AG04450 (cell line): ENCODE measurements around the gene S100A16. TPM values are rescaled to one million over a fixed set of nuclear protein-coding genes. Genes with fewer than 3 reads are reported as not detected.

Experiments
- CTCF ChIA-PET: fragments of 300-600, 350-600 bp; formaldehyde crosslinking; extraction: SDS; loops from one replicate; lab custom pipeline; 2022; ENCODE audit warnings: antibody characterized with exemption, inconsistent platforms; lab: Charles Lee
- POLR2A ChIA-PET: fragments of 350-600 bp; formaldehyde crosslinking; extraction: SDS; loops from one replicate; lab custom pipeline; 2021; ENCODE audit warnings: antibody characterized with exemption, inconsistent platforms; lab: Yijun Ruan, JAX
- DNase-seq: peaks from one replicate; pipeline ENCODE4 v3.0.0-alpha.2; 2011; ENCODE audit warnings: low read depth, low spot score
- H3K27ac ChIP-seq: one replicate; pipeline ENCODE4 v1.5.1; 2012; ENCODE audit warnings: low read depth, low read length, control low read depth
- H3K27me3 ChIP-seq: one replicate; pipeline ENCODE4 v1.6.0; 2012; ENCODE audit warnings: low read length; ENCODE audit not compliant: control insufficient read depth, insufficient read depth
- H3K4me3 ChIP-seq: 2 replicates; pipeline ENCODE4 v1.5.1; 2011; ENCODE audit warnings: mild to moderate bottlenecking, low read depth, low read length, control low read depth
- H3K9me3 ChIP-seq: 2 replicates; pipeline ENCODE4 v1.5.1; 2012; ENCODE audit warnings: low read length; ENCODE audit not compliant: control insufficient read depth, insufficient read depth
- polyA plus RNA-seq: library from polyadenylated mRNA; depleted of rRNA; stranded (reverse); fragments of >200 nt; gene quantifications from 2 replicates; pipeline ENCODE4 v1.2.3, GENCODE V29; 2011
- TF ChIP-seq, protein P1 (sequence below): IDR thresholded peaks from 2 replicates; pipeline ENCODE4 v1.5.1; 2011; ENCODE audit warnings: low read depth, low read length, control low read depth, inconsistent platforms

Gene S100A16
- polyA plus RNA-seq, 1 experiment, result 224 TPM

DNA sequence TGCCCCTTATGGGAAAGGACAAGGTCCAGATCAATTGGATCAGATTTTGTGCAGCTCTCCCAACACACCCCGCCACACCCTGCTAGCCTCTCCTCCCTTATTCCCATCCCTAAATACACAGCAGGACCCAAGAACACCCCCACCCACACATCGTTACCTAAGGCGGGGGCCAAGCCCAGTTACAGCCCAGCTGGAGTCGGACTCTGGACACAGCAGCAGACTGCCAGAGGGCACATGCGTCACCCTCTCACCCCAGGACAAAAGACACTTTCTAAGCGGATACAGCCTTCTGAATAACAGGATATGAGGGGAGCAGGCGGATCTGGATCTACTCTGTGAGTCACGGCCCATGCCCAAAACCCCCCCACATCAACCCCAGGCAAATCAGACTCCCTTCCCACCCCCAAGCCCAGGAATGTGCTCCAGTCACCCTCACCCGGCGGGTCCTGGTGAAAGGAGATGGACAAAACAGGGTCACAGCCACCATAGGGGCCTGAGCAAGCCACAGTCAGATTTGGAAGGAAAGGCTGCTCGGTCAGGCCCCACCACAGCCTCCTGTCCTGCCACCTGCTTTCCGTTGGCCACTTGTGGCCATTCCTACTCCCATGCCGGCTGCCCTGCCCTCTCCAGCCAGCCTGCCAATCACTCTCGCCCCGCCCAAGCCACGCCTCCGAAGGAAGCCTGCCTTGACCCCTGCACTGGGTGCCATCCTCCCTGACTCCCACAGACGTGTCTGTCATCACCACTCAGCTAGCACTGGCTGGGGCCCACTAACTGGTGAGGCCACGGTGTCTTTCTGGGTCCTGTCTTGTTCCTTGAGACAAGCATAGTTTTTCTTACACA is 4.0 kb downstream of the S100A16 start:
- DNase-seq, result no peak
- H3K27ac ChIP-seq, result peak overlapping the region; percentile 90
- ChIA-PET POLR2A (interaction anchor here (1.1 kb wide), 1 partner anchor 16 kb away, joined by 4 read pairs; no protein-coding TSS in a partner anchor), CTCF (interaction anchor here (0.6 to 9.3 kb wide), 5 partner anchors 12 to 76 kb away, joined by 3 to 80 read pairs (median 7); partner anchors contain the start of genes S100A1 and S100A13)
- no peaks in the 10 kb centered on the region for H3K9me3 ChIP-seq
- H3K4me3 ChIP-seq, result peak overlapping the region; percentile 57
- no peaks in the 10 kb centered on the region for H3K27me3 ChIP-seq
- TF ChIP-seq, protein P1, sequence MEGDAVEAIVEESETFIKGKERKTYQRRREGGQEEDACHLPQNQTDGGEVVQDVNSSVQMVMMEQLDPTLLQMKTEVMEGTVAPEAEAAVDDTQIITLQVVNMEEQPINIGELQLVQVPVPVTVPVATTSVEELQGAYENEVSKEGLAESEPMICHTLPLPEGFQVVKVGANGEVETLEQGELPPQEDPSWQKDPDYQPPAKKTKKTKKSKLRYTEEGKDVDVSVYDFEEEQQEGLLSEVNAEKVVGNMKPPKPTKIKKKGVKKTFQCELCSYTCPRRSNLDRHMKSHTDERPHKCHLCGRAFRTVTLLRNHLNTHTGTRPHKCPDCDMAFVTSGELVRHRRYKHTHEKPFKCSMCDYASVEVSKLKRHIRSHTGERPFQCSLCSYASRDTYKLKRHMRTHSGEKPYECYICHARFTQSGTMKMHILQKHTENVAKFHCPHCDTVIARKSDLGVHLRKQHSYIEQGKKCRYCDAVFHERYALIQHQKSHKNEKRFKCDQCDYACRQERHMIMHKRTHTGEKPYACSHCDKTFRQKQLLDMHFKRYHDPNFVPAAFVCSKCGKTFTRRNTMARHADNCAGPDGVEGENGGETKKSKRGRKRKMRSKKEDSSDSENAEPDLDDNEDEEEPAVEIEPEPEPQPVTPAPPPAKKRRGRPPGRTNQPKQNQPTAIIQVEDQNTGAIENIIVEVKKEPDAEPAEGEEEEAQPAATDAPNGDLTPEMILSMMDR, result no peak

DNA sequence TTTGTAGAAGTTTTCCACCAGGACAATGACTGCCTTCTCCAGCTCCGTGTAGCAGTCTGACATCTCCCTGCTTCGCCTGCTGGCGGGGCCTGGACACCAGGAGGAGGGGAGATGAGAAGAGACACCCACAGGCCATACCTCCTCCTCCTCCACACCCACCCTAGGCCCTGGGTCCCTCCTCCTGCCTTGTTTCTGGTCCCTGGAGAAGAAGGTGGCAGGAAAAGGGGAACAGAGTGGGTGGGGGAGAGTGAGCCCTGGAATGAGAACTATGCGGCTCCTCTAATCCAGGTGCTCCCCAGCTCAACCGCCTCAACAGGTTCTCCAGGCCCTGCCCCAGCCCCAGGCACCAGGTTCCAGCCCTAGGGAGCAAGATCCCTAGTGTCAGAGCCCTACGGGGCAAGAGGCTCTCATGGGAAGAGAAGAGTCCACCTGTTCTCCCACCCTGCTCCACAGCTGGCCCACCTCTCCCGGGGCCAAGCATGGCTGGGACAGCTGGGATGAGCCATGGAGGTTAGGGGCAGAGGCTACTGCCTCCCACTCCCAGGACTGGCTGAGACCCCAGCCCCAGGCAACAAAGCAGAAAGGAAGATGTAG is 4.8 kb downstream of the S100A16 start:
- H3K27ac ChIP-seq, result peak overlapping the region; percentile 90
- ChIA-PET CTCF (interaction anchor here (2.1 kb wide), 1 partner anchor 36 kb away, joined by 7 read pairs; no protein-coding TSS in a partner anchor), POLR2A (no interaction called here)
- no peaks in the 10 kb centered on the region for H3K9me3 ChIP-seq
- H3K4me3 ChIP-seq, result peak overlapping the region; percentile 57
- TF ChIP-seq, protein P1, result no peak
- DNase-seq, result no peak
- no peaks in the 10 kb centered on the region for H3K27me3 ChIP-seq

DNA sequence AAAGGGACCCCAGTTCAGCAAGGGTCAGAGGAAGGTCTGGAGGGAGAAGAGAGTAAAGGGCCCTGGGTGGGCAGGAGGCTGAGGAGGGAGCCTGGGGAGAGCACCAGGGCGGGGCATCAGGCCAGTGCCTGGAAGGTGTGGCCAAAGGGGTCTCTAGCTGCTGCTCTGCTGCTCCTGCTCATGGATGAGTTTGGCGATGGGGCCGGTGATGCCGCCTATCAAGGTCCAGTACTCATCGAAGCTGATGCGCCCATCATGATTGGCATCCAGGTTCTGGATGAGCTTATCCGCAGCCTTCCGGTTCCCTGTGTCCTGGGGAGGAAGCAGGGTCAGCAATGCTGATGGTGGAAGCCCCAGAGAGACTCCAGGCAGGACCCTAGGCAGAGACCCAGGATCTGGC is 5.6 kb downstream of the S100A16 start:
- POLR2A ChIA-PET, result no interaction called here
- Histone ChIP-seq H3K27ac (no peak overlapping the region), H3K9me3 (no peaks in the 10 kb centered on the region), H3K4me3 (no peak overlapping the region), H3K27me3 (no peaks in the 10 kb centered on the region)
- DNase-seq, result no peak
- CTCF ChIA-PET, result interaction anchor here (2.1 kb wide), 1 partner anchor 35 kb away, joined by 7 read pairs; no protein-coding TSS in a partner anchor
- TF ChIP-seq, protein P1, result no peak

DNA sequence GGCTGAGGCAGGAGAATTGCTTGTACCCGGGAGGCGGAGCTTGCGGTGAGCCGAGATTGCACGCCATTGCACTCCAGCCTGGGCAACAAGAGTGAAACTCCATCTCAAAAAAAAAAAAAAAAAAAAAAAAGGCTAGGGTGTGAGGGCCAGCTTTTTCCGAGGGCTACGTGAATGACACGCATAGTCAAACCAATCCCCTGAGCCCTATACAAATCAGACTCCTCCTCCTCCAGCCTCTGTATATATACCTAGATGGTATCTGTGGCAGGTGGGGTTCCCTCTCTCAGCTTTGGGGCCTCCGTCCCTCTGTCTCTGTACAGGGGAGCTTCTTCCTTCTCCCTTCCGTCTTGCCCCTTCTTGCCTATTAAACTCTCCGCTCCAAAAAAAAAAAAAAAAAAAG is 6.7 kb downstream of the S100A16 start:
- H3K9me3 ChIP-seq, result no peaks in the 10 kb centered on the region
- TF ChIP-seq, protein P1, result no peak
- no peak overlapping the region for H3K27ac ChIP-seq
- H3K27me3 ChIP-seq, result no peaks in the 10 kb centered on the region
- ChIA-PET POLR2A (no interaction called here), CTCF (no interaction called here)
- no peak for DNase-seq
- H3K4me3 ChIP-seq, result no peak overlapping the region
